Keratinocyte (primary cell): ENCODE measurements around the gene ADPRH. TPM values are rescaled to one million over a fixed set of nuclear protein-coding genes. Genes with fewer than 3 reads are reported as not detected.

Experiments used
- DNase-seq: peaks from one replicate; pipeline ENCODE4 v3.0.0-alpha.2; 2011; ENCODE audit warnings: low read depth, missing footprints, low spot score
- FAIRE-seq: peaks from 2 replicates; lab custom pipeline; 2011; peaks lifted over from hg19 to GRCh38; lab: Jason Lieb, UNC
- H2AFZ ChIP-seq: 2 replicates; pipeline ENCODE4 v1.6.0; 2012; ENCODE audit warnings: low read length, control low read depth, inconsistent platforms; ENCODE audit not compliant: control insufficient read depth
- H3K27ac ChIP-seq: 2 replicates; pipeline ENCODE4 v1.5.1; 2011; ENCODE audit warnings: low read length; ENCODE audit not compliant: control insufficient read depth, insufficient read depth
- H3K27me3 ChIP-seq: 3 replicates; pipeline ENCODE4 v1.6.0; 2011; ENCODE audit warnings: low read length; ENCODE audit not compliant: control insufficient read depth, insufficient read depth; ENCODE audit errors: extremely low read depth
- H3K36me3 ChIP-seq, 2 experiments: 2 replicates in 1 of 2; 3 replicates in 1 of 2; pipeline ENCODE4 v1.5.1; 2011; ENCODE audit warnings: low read length in 2 of 2, mild to moderate bottlenecking in 1 of 2; ENCODE audit not compliant: control insufficient read depth in 2 of 2, insufficient read depth in 2 of 2; ENCODE audit errors: extremely low read depth in 1 of 2
- H3K4me1 ChIP-seq: 3 replicates; pipeline ENCODE4 v1.5.1; 2011; ENCODE audit warnings: low read length; ENCODE audit not compliant: control insufficient read depth, insufficient read depth; ENCODE audit errors: extremely low read depth
- H3K4me2 ChIP-seq: 3 replicates; pipeline ENCODE4 v1.6.0; 2011; ENCODE audit warnings: low read depth, low read length; ENCODE audit not compliant: control insufficient read depth, insufficient read depth; ENCODE audit errors: extremely low read depth
- H3K4me3 ChIP-seq, 3 experiments: fragments of 200-600 bp in 1 of 3; sonication (generic) in 1 of 3; 2 replicates in 2 of 3; 3 replicates in 1 of 3; pipeline ENCODE4 v1.5.1; 2011 to 2016; ENCODE audit warnings: low read length in 3 of 3, mild to moderate bottlenecking in 3 of 3, control low read depth in 2 of 3, inconsistent platforms in 1 of 3, low read depth in 1 of 3, mixed read lengths in 1 of 3, mixed run types in 1 of 3, moderate library complexity in 1 of 3; ENCODE audit not compliant: control insufficient read depth in 2 of 3, insufficient read depth in 2 of 3; ENCODE audit errors: extremely low read depth in 1 of 3
- H3K79me2 ChIP-seq: 2 replicates; pipeline ENCODE4 v1.6.0; 2012; ENCODE audit warnings: low read length; ENCODE audit not compliant: control insufficient read depth, insufficient read depth
- H3K9ac ChIP-seq: 3 replicates; pipeline ENCODE4 v1.6.0; 2011; ENCODE audit warnings: low read length; ENCODE audit not compliant: control insufficient read depth, insufficient read depth; ENCODE audit errors: extremely low read depth
- H3K9me1 ChIP-seq: 3 replicates; pipeline ENCODE4 v1.6.0; 2011; ENCODE audit warnings: low read length; ENCODE audit not compliant: control insufficient read depth, insufficient read depth; ENCODE audit errors: extremely low read depth
- H3K9me3 ChIP-seq: 2 replicates; pipeline ENCODE4 v1.5.1; 2012; ENCODE audit warnings: low read depth, low read length; ENCODE audit not compliant: control insufficient read depth
- H4K20me1 ChIP-seq: 3 replicates; pipeline ENCODE4 v1.6.0; 2011; ENCODE audit warnings: low read length; ENCODE audit not compliant: control insufficient read depth, insufficient read depth; ENCODE audit errors: extremely low read depth
- CTCF ChIP-seq, 3 experiments: IDR thresholded peaks in 1 of 3; conservative IDR thresholded peaks in 1 of 3; optimal IDR thresholded peaks in 1 of 3; 2 replicates in 2 of 3; 3 replicates in 1 of 3; pipeline versions ENCODE3 to v1.5.1; 2011; ENCODE audit warnings: low read length in 3 of 3, mild to moderate bottlenecking in 3 of 3, moderate library complexity in 2 of 3, control low read depth in 1 of 3, inconsistent platforms in 1 of 3; ENCODE audit not compliant: insufficient read depth in 2 of 3; ENCODE audit errors: extremely low read depth in 1 of 3
- EZH2 ChIP-seq: IDR thresholded peaks from one replicate; pipeline ENCODE4 v1.6.1; 2012; ENCODE audit warnings: inconsistent platforms, mild to moderate bottlenecking, low read length, moderate library complexity
- dilution Hi-C: fragments of 300-500 bp; cut with MboI; formaldehyde crosslinking; loops from one replicate; pipeline ENCODE4 v1.7.0; 2020; ENCODE audit warnings: low sequenced_read_pairs; ENCODE audit not compliant: extremely low pct_ligation_motif_present
- polyA plus RNA-seq, 5 experiments: library from polyadenylated mRNA; depleted of rRNA in 3 of 5; stranded (reverse) in 3 of 5; stranded (forward) in 1 of 5; unstranded in 1 of 5; fragments of >200 nt; gene quantifications; 1 replicate in 1 of 5; 2 replicates in 3 of 5; 3 replicates in 1 of 5; pipeline versions ENCODE4 v1.2.1 to v1.2.3, GENCODE V29; 2011 to 2012; ENCODE audit warnings: missing spikeins in 2 of 5, low read depth in 1 of 5, low replicate concordance in 1 of 5

ADPRH gene
- polyA plus RNA-seq, 1 donor (not counting 4 experiments of a cell fraction or from before 2014, with no cell fraction given), result 0.39 TPM

GRCh38 chr3:119604878-119605277, 25.6 kb downstream of the ADPRH start:
- H3K4me3 ChIP-seq, result no peak overlapping the region
- FAIRE-seq, result no peak
- no peak overlapping the region for H2AFZ ChIP-seq

GRCh38 chr3:119608405-119609000, 29.2 kb downstream of the ADPRH start:
- Histone ChIP-seq H2AFZ (no peak overlapping the region), H3K9ac (no peak overlapping the region), H3K4me1 (no peaks in the 10 kb centered on the region), H3K9me1 (no peaks in the 10 kb centered on the region), H3K79me2 (no peaks in the 10 kb centered on the region), H3K27ac (no peak overlapping the region), H3K4me2 (no peak overlapping the region), H3K4me3 (no peak overlapping the region), H3K27me3 (peaks cover 25% of the 10 kb centered on the region), H3K9me3 (no peaks in the 10 kb centered on the region), H3K36me3 (no peaks in the 10 kb centered on the region), H4K20me1 (no peaks in the 10 kb centered on the region)
- dilution Hi-C loops, result no loop called here
- DNase-seq, result no peak
- no peak for FAIRE-seq
- TF ChIP-seq EZH2, result no peak
- TF ChIP-seq CTCF (optimal IDR thresholded peaks at IDR 0.05 in 1 of 3, IDR thresholded peaks at IDR 0.05 in 1 of 3, conservative IDR thresholded peaks at IDR 0.05 in 1 of 3; ENCODE audit: extremely low read depth in 1 of 3, insufficient read depth in 2 of 3, low read length in 3 of 3), result no peak

More at GRCh38 chr3:119604878-119605277, 25.6 kb downstream of the ADPRH start:
- Histone ChIP-seq H3K4me2 (no peak overlapping the region), H3K79me2 (no peaks in the 10 kb centered on the region), H3K9me3 (no peaks in the 10 kb centered on the region), H3K36me3 (no peaks in the 10 kb centered on the region), H3K9me1 (no peaks in the 10 kb centered on the region), H3K4me1 (no peaks in the 10 kb centered on the region), H3K27ac (no peak overlapping the region), H3K27me3 (peaks cover 25% of the 10 kb centered on the region), H4K20me1 (no peaks in the 10 kb centered on the region), H3K9ac (no peak overlapping the region)
- dilution Hi-C loops, result no loop called here
- TF ChIP-seq EZH2 (no peak), CTCF (optimal IDR thresholded peaks at IDR 0.05 in 1 of 3, IDR thresholded peaks at IDR 0.05 in 1 of 3, conservative IDR thresholded peaks at IDR 0.05 in 1 of 3; ENCODE audit: extremely low read depth in 1 of 3, insufficient read depth in 2 of 3, low read length in 3 of 3) (no peak)
- no peak for DNase-seq
